ENCODE measurements around the gene CCDC142. TPM values are rescaled to one million over a fixed set of nuclear protein-coding genes. Genes with fewer than 3 reads are reported as not detected.
A peak's percentile ranks its signal among the peaks of the same experiment; 100 is the strongest.

The CCDC142 gene
- total RNA-seq, 4 donors from 2014 or later = 10.9 to 42.8 (median 35.7) TPM

- DNase-seq = no peak
- no peaks in the 10 kb centered on the region for H3K9me3 ChIP-seq
- peak overlapping the region in 1 of 2 donors; percentile 77 for H3K27ac ChIP-seq
- H3K4me3 ChIP-seq = peak overlapping the region; percentile 23 to 38
- H3K4me1 ChIP-seq = peaks cover 0 to 15% of the 10 kb centered on the region in 2 donors
- TF ChIP-seq, protein P1, sequence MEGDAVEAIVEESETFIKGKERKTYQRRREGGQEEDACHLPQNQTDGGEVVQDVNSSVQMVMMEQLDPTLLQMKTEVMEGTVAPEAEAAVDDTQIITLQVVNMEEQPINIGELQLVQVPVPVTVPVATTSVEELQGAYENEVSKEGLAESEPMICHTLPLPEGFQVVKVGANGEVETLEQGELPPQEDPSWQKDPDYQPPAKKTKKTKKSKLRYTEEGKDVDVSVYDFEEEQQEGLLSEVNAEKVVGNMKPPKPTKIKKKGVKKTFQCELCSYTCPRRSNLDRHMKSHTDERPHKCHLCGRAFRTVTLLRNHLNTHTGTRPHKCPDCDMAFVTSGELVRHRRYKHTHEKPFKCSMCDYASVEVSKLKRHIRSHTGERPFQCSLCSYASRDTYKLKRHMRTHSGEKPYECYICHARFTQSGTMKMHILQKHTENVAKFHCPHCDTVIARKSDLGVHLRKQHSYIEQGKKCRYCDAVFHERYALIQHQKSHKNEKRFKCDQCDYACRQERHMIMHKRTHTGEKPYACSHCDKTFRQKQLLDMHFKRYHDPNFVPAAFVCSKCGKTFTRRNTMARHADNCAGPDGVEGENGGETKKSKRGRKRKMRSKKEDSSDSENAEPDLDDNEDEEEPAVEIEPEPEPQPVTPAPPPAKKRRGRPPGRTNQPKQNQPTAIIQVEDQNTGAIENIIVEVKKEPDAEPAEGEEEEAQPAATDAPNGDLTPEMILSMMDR (IDR thresholded peaks at IDR 0.05) = no peak
- TF ChIP-seq POLR2A (IDR thresholded peaks at IDR 0.05) = no peak
- no peaks in the 10 kb centered on the region for H3K36me3 ChIP-seq
- intact Hi-C loops (cut with DNase I; ENCODE audit: low total_unique reads) = no loop called here
- H3K27me3 ChIP-seq = peaks cover 4 to 17% of the 10 kb centered on the region in 2 donors
Measured at GRCh38 chr2:74503506-74504475, 21.0 kb upstream of the CCDC142 start.

GRCh38 chr2:74502720-74503505, 20.1 kb upstream of the CCDC142 start:
- DNase-seq = peak; percentile 61 to 69
- intact Hi-C loops (cut with DNase I; ENCODE audit: low total_unique reads) = no loop called here
- Histone ChIP-seq H3K36me3 (no peaks in the 10 kb centered on the region), H3K27me3 (peaks cover 4 to 26% of the 10 kb centered on the region in 2 donors), H3K4me1 (peaks cover 0 to 21% of the 10 kb centered on the region in 2 donors), H3K27ac (peak overlapping the region in 1 of 2 donors; percentile 77), H3K9me3 (no peaks in the 10 kb centered on the region), H3K4me3 (peak overlapping the region; percentile 23 to 38)
- peak in 1 of 2 donors; percentile 29 for TF ChIP-seq POLR2A (IDR thresholded peaks at IDR 0.05)
- TF ChIP-seq, protein P1 (IDR thresholded peaks at IDR 0.05) = no peak

DNA sequence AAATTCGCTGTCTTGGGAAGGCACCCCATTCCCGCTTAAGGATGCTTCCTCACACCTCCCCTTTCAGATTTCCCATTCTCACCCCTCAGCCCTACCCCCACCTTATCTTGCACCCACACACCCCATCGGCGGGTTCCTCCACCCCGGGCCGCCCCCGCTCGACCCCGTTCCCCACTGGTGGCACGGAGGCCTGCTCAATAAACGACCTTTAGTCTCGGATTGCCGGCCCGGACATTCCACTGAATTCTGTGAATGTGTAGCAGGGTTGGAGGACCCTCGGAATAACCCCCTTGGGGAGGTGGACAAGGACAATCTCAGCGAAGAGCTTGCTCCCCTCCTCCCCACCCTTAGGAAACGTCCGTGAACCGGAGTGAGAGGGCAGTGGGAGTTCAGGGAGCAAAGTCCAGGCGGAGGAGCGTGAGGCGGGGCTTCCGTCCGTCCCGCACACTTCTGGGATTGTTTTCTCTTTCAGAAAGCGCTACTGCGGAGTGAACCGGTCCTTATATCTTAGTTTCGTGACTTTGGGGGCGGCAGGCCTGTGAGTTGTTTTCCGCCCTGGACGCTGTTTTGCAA, 19.4 kb upstream of the CCDC142 start:
- TF ChIP-seq, protein P1 (IDR thresholded peaks at IDR 0.05) = no peak
- no peak for TF ChIP-seq POLR2A (IDR thresholded peaks at IDR 0.05)
- no peak for DNase-seq
- Histone ChIP-seq H3K27ac (peak overlapping the region in 1 of 2 donors; percentile 55), H3K4me3 (peak overlapping the region; percentile 23 to 38), H3K4me1 (peaks cover 0 to 24% of the 10 kb centered on the region in 2 donors), H3K9me3 (no peaks in the 10 kb centered on the region), H3K27me3 (peaks cover 4 to 28% of the 10 kb centered on the region in 2 donors), H3K36me3 (no peaks in the 10 kb centered on the region)
- intact Hi-C loops (cut with DNase I; ENCODE audit: low total_unique reads) = no loop called here

- Histone ChIP-seq H3K4me1 (peaks cover 0 to 19% of the 10 kb centered on the region in 2 donors), H3K27ac (no peak overlapping the region), H3K4me3 (no peak overlapping the region), H3K36me3 (no peaks in the 10 kb centered on the region), H3K27me3 (peaks cover 4 to 28% of the 10 kb centered on the region in 2 donors), H3K9me3 (no peaks in the 10 kb centered on the region)
- DNase-seq = no peak
- TF ChIP-seq POLR2A (IDR thresholded peaks at IDR 0.05) = no peak
- TF ChIP-seq, protein P1 (IDR thresholded peaks at IDR 0.05) = no peak
- intact Hi-C loops (cut with DNase I; ENCODE audit: low total_unique reads) = no loop called here
Measured at GRCh38 chr2:74501335-74502071, 18.7 kb upstream of the CCDC142 start.

Measured in uterus (tissue), 4 donors.